ENCODE data around the gene YKT6.

YKT6 gene

DNA sequence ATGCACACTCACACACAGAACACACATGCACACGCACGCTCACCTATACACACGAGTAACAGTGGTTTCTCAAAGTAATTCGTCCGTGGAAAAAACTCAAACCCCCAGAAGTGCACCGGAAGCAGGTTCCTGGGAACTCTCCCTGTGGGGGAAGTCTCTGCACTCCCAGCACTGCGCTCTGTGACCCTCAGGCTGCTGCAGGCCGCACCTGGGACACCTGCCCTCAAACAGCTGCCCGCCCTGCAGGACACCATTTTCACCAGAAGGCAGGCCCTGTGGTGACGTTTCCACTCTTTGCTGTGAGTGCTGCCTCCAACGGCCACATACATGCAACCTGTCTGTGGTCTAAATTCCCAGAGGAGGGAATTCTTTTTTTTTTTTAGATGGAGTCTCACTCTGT, 21.3 kb downstream of the YKT6 start:
- no peak for DNase-seq
- TF ChIP-seq GATA1 (IDR thresholded peaks at IDR 0.05; ENCODE audit: low read depth, low read length), result no peak
- no peak for TF ChIP-seq POLR2A (IDR thresholded peaks at IDR 0.05; ENCODE audit: low read length)

DNA sequence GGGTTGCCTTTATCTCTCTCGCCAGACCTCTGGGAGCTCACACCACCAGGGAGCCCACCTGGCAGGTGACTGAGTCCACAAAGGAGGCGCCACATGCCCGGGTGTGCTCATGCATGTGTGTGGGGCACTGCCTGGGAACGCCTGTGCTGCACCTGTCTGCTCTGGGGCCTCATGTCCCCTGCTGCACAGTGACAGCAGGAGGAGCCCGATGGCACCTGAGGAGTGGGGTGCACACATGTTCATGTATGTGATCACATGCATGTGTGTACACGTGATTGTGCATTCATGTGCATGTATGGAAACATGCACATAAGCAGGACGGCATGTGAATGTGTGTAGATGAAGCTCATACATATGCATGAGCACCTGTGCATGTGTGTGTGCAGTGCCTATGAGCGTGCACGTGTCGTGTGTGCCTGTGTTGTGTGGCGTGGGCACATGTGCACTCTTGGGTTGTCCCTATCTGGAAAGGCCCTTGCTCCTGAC, 22.0 kb downstream of the YKT6 start:
- DNase-seq, result no peak
- no peak for TF ChIP-seq POLR2A (IDR thresholded peaks at IDR 0.05; ENCODE audit: low read length)
- no peak for TF ChIP-seq GATA1 (IDR thresholded peaks at IDR 0.05; ENCODE audit: low read depth, low read length)

DNA sequence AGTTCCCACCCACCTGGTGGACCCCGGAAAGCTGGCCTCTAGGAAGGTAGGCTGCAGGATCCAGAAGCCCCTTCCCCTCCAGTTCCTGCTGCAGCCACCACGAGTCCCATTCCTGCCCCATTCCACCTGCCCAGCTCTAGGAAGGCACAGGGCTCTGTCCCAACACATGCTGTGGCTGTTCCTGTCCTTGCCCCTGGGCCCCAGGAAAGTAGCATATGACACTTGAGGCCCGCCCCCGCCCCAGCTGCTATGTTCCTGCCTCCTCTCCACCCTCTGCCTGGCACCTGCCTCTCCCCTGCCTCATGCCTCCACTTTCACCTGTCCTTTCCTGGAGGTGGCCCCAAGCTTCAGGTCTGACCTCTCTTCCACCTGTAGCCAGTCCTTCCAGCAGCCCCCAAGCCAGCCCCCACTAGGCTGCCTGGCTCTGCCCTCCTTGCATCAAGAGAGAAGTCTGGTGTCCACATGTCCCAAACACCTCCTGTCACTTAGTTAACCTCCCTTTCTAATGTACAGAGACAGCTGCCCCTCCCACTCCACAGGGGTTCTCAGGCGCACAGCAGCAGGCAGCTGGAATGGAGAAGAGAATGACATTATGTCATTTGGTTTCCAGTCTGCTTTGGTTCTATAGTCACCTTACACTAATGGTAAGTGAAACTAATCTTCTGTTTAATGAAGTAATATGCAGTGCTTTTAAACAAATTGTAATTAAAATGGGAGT, 22.7 kb downstream of the YKT6 start:
- DNase-seq, result no peak
- no peak for TF ChIP-seq GATA1 (IDR thresholded peaks at IDR 0.05; ENCODE audit: low read depth, low read length)
- no peak for TF ChIP-seq POLR2A (IDR thresholded peaks at IDR 0.05; ENCODE audit: low read length)

DNA sequence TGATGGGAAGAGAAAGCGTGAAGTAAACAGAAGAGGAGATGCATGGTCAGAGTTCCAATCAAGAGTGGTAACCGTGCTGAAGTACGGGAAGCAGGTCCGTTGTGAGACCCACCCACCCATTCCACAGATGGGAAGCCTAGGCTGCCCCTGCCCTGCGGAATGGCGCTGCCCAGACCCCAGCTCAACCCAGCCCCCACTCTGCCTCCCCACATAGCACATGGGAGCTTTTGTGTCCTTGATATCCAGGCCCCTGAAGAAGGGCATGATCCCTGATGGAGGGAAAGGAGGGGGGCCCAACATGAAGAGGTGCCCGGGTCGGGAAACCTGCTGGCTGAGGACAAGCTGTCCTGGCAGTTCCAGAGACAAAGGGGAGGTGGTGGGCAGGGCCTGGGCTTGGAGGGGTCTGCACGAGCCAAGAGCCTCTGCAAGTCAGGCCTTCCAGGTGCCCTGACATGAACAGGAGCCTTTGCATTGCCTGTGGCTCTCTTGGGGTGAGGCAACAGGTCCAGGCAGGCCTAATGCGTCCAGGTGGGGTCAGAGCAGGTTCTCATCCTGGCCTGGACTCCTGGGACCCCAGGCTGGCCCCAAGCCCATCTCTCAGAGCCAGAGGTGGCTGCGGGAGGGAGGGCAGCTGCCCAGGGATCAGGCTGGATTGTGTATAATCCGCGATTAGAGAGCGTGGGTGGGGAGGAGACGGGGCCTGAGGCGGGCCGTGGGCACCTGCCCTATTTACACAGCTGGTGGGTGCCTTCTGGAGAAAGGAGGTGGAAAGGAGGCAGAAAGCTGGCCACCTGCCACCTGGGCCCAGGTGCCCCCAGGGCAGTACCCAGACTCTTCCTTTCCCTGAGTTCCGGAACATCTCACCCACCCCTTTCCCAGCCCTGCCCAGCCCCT, 23.5 kb downstream of the YKT6 start:
- no peak for TF ChIP-seq POLR2A (IDR thresholded peaks at IDR 0.05; ENCODE audit: low read length)
- TF ChIP-seq GATA1 (IDR thresholded peaks at IDR 0.05; ENCODE audit: low read depth, low read length), result no peak
- DNase-seq, result no peak

DNA sequence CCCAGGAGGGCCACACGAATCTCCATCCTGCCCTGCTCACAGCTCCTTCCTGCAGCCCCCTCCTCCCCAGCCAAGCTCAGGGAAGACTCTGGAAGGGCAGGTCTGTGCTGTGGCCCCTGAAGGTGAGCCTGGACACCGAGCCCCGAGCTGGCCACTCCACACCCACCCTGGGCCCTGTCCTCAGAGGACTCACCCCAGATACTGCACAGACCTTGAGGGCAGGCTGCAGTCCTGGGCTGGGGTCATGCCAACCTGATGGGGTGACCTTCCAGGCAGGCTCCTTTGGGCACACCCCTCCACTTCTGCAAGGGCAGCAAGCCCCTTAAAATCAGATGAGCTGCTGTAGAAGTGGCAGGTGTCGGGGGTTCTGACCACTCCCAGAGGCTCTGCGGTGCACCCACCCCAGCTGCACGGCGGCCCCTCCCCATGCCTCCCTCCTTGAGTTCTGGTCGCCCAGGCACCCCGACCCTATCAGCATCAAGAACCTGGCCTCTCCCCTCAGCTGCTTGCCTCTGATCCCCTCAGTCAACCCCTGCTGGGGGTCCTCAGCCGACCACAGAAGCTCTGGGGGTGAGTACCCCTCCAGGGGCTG, 24.3 kb downstream of the YKT6 start:
- DNase-seq, result no peak
- TF ChIP-seq POLR2A (IDR thresholded peaks at IDR 0.05; ENCODE audit: low read length), result no peak

DNA sequence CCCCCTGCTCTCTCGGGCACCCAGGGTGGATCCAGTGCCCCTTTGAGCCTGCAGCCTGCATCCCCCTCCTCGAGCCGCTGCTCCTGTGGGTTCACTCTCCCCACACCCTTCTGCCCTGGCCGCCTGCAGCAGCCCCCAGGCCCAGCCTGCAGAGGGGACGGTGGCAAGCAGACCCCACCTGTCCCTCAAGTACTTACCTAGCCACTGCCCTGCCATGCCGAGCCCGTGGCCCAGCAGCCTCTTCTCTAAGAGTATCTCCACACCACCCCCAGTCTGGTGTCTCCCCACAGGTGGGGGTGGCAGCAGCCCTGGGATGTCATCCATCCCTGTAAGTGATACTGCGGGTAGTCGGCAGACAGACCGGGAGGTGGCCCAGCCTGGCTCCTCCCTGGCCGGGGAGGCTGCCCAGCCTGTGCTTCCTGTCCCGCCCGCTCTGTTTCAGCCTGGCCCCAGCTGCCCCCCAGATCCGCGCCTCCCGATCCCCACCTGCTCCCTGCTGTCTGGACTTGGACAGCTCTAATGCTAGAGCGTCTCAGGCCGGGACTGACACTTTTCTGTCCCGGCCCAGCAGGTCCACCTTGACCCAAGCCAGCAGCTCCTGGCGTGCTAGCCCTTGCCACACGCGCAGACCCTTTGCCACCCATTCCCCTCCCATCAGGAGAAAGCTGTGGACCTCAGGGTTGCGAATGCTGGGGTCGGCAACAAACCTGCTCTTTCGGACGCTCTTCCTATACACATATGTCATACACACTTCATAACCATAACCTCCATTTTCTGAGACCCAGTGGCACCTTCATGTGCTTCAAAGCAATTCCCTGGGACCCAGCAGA, 25.0 kb downstream of the YKT6 start:
- TF ChIP-seq POLR2A (IDR thresholded peaks at IDR 0.05; ENCODE audit: low read length) (no peak), GATA1 (IDR thresholded peaks at IDR 0.05; ENCODE audit: low read depth, low read length) (no peak)
- DNase-seq, result no peak

DNA sequence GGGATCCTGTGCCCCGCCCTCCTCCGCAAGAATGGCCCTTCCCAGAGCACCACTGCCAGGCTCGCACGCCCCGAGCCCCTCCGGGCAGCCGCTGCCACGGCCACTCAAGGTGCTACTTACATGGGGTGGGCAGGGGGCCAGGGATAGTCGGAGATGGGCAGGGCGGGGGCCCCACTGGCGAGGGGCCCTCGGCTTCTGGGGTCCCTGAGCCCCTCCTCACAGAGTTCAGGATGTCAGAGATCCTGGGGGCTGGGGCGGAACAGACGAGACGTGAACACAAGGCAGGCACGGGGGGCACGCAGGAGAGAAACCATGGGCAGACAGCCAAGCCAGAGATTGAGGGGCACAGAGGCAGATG, 25.6 kb downstream of the YKT6 start:
- no peak for DNase-seq
- TF ChIP-seq GATA1 (IDR thresholded peaks at IDR 0.05; ENCODE audit: low read depth, low read length) (no peak), POLR2A (IDR thresholded peaks at IDR 0.05; ENCODE audit: low read length) (no peak)

DNA sequence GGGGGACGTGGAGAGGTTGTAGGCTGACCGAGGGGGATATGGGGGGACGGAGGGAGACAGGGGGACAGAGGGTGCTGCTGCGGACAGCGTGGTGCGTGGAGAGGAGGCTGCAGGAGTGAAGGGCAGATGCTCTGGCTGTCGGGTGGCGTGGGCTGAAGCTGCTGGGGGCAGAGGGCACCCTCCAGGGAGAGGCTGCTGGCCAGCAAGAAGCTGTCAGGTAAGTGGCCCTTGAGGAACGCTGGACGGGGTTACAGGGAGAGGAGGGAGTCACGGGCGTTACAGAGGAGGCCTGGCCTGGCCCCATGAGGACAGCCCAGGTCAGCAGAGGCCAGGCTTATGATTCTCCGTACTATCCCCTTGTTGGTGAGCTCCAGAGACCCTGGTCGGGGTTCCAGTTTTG, 27.1 kb downstream of the YKT6 start:
- DNase-seq, result no peak

DNA sequence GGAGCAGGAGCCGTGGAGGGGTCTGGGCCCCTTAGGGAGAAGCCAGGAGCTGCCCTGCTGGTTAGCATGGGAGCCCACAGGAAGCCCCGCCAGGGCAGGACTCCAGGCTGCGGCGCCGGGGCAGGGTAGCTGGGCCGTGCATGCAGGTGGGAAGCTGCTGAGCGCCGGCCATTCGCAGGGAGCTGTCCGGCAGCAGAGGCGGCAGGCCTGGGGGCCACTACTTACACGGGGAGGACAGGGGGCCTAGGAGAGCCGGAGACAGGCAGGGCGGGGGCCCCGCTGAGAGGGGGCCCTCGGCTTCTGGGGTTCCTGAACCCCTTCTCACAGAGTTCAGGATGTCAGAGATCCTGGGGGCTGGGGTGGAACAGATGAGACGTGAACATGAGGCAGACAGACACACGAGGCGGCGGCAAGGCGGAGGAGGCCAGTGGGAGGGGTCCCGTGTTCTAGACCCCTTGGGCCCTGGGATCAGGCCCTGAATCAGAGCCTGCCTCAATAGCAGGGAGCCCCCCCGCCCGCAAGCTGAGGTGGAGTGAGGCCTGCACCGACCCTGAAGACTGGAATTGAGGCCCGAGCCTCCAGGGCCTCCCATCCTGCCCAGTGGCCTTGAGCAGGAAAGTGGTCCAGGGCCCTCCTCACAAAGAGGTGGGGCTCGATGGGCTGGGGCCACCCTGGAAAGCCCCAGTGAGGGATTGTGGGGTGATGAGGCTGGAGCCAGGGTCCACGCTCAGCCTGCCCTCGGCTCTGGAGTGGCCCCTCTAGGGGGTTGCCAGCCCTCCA, 28.0 kb downstream of the YKT6 start:
- no peak for TF ChIP-seq POLR2A (IDR thresholded peaks at IDR 0.05; ENCODE audit: low read length)
- TF ChIP-seq GATA1 (IDR thresholded peaks at IDR 0.05; ENCODE audit: low read depth, low read length), result no peak
- no peak for DNase-seq

More for the DNA sequence above, 27.1 kb downstream of the YKT6 start:
- TF ChIP-seq POLR2A (IDR thresholded peaks at IDR 0.05; ENCODE audit: low read length) (no peak), GATA1 (IDR thresholded peaks at IDR 0.05; ENCODE audit: low read depth, low read length) (no peak)

DNA sequence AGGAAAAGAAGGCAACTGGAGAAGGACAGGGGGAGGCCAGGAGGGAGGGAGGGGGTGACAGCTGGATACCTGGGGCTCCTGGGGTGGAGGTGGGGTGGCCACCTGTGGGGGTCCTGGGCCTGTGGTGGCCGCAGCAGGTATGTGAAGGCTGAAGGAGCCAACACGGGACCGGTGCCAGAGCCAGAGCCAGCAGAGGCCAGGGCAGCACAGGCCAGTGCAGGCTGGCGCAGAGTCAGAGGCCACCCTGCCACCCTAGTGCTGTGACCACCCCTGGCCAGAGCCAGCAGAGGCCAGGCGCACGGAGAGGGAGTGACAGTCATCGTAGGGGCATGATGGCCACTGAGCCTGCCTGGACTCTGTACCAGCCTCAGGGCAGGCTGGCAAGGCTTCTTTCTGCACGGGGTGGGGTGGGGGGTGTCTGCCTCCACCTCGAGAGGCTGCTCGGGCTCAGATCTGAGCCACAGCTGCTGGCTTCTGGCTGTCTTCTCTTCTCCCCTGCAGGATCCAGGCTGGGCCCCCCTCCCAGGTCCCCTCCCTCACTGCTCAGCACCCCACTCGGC, 28.8 kb downstream of the YKT6 start:
- TF ChIP-seq POLR2A (IDR thresholded peaks at IDR 0.05; ENCODE audit: low read length) (no peak), GATA1 (IDR thresholded peaks at IDR 0.05; ENCODE audit: low read depth, low read length) (no peak)
- DNase-seq, result no peak

DNA sequence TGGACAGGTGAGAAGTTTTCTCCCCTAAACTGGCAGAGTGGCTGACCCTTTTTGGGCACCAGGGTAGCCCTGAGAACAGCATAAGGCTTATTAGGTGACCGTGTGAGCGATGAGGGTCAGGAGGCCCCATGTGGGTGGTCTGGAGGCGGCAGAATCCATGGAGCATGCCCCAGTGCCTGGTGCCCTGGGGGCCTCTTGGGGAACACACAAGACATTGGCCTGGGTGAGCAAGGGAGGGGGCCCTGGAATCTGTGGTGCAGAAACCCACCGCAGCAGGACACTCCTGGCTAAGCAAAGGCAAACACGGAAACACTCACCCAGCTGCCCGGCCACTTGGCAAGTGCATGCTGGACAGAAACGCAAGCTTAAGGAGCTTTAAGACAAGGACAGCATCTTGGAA, 29.5 kb downstream of the YKT6 start:
- TF ChIP-seq POLR2A (IDR thresholded peaks at IDR 0.05; ENCODE audit: low read length), result no peak
- TF ChIP-seq GATA1 (IDR thresholded peaks at IDR 0.05; ENCODE audit: low read depth, low read length), result no peak
- no peak for DNase-seq

DNA sequence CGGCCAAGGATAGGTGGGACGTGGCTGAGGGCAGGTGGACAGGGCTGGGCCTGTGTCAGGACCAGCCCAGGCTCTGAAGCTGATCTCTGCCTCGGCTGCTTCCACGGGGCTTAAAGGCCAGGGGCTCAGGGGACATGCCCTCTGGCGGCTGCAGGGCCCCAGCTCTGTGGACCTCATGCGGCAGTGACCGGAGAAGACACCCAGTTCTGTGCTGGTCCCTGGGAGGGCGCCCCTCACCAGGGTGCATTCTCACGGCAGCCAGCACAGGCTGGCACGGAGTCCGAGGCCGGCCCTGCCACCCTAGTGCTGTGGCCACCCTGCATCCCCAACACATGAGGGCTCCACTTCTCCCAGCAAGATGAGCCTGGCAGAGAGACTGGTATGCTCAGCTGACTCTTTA, 30.3 kb downstream of the YKT6 start:
- DNase-seq, result no peak
- TF ChIP-seq POLR2A (IDR thresholded peaks at IDR 0.05; ENCODE audit: low read length), result no peak
- TF ChIP-seq GATA1 (IDR thresholded peaks at IDR 0.05; ENCODE audit: low read depth, low read length), result no peak

DNA sequence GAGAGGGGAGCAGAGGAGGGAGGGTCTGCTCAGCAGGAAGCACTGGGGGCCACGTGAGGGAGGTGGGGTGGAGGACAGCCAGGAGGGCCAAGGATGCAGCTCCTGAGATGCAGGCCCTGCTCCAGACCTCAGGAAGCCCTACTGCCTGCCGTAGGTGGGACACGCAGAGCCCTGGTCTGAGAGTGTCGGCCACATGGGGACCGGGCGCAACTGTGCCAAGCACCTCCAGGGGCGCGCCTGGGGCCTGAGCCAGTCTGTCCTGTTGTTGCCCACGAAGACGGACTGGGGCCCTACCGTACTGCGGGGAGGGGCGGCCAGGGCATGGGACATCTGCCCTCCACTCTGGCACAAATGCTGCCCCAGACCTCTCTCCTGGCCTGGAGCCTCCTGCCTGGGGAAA, 31.6 kb downstream of the YKT6 start:
- TF ChIP-seq GATA1 (IDR thresholded peaks at IDR 0.05; ENCODE audit: low read depth, low read length), result no peak
- TF ChIP-seq POLR2A (IDR thresholded peaks at IDR 0.05; ENCODE audit: low read length), result no peak
- DNase-seq, result no peak
